PC-9 (cell line): ENCODE measurements around the gene PRSS33.

Experiments
- EZH2 ChIP-seq: fragments of 200-600 bp; sonication (generic); IDR thresholded peaks from 2 replicates; pipeline ENCODE4 v1.8.0; 2017; ENCODE audit warnings: antibody characterized with exemption, low read depth
- TF ChIP-seq, protein P1 (sequence below): fragments of 200-600 bp; sonication (generic); conservative IDR thresholded peaks from 2 replicates; pipeline ENCODE4 v1.6.1; 2017; ENCODE audit warnings: mixed run types, antibody characterized with exemption, mild to moderate bottlenecking, moderate library complexity

DNA sequence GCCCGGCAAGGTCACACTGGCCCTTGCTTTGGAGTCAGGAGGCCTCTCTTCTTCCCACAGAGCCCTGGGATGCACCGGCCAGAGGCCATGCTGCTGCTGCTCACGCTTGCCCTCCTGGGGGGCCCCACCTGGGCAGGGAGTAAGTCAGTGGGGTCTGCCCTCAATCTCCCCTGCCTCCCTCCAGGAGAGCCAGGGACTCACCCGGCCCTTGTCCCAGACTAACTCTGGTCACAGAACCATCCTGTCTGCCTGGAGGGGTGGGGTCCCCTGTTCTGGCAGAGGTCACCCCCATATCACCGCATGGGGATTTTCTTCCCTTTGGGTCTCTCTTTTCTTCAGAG, 43.0 kb upstream of the PRSS33 start:
- TF ChIP-seq, protein P1, sequence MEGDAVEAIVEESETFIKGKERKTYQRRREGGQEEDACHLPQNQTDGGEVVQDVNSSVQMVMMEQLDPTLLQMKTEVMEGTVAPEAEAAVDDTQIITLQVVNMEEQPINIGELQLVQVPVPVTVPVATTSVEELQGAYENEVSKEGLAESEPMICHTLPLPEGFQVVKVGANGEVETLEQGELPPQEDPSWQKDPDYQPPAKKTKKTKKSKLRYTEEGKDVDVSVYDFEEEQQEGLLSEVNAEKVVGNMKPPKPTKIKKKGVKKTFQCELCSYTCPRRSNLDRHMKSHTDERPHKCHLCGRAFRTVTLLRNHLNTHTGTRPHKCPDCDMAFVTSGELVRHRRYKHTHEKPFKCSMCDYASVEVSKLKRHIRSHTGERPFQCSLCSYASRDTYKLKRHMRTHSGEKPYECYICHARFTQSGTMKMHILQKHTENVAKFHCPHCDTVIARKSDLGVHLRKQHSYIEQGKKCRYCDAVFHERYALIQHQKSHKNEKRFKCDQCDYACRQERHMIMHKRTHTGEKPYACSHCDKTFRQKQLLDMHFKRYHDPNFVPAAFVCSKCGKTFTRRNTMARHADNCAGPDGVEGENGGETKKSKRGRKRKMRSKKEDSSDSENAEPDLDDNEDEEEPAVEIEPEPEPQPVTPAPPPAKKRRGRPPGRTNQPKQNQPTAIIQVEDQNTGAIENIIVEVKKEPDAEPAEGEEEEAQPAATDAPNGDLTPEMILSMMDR: no peak
- no peak for TF ChIP-seq EZH2
